Measurements from ENCODE around the gene STARD8.
"Not testable (repeated sequence)": the region's sequence is repeated elsewhere in the genome, so short reads cannot be mapped to it uniquely, and the experiment has no call there.

STARD8 gene

DNA sequence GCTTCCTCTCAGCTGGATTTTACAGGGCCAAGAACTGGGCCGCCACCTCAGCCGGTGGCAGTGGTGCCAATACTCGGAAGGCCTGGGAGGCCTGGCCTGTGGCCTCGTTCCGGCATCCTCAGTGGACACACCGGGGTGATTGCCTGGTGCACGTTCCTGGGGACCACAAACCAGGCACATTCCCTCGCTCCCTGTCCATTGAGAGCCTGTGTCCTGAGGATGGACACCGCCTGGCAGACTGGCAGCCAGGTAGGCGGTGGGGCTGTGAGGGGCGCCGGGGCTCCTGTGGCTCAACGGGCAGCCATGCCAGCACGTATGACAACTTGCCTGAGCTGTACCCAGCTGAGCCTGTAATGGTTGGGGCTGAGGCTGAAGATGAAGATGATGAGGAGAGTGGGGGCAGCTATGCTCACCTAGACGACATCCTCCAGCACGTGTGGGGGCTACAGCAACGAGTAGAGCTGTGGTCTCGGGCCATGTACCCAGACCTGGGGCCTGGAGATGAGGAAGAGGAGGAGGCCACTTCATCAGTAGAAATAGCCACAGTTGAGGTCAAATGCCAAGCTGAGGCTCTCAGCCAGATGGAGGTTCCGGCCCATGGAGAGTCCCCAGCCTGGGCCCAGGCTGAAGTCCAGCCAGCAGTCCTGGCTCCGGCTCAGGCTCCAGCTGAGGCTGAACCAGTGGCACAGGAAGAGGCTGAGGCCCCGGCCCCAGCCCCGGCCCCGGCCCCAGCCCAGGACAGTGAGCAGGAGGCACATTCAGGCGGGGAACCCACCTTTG, 70.4 kb downstream of the STARD8 start:
- no peak for DNase-seq (ENCODE audit: low read depth)

DNA sequence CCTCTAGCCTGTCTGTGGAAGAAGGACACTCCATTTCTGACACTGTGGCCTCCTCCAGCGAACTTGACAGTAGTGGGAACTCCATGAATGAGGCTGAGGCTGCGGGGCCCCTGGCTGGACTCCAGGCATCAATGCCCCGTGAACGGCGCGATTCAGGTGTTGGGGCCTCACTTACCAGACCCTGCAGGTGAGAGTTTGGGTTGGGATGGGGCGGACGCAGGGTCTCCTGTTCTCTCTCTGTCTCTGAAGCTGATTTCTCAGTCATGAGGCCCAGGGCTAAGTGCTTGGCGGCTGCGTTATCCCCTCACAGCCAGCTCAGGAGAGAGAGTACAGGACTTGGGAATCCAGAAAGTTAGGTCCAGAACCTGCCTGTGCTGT, 71.0 kb downstream of the STARD8 start:
- DNase-seq (ENCODE audit: low read depth) = no peak

DNA sequence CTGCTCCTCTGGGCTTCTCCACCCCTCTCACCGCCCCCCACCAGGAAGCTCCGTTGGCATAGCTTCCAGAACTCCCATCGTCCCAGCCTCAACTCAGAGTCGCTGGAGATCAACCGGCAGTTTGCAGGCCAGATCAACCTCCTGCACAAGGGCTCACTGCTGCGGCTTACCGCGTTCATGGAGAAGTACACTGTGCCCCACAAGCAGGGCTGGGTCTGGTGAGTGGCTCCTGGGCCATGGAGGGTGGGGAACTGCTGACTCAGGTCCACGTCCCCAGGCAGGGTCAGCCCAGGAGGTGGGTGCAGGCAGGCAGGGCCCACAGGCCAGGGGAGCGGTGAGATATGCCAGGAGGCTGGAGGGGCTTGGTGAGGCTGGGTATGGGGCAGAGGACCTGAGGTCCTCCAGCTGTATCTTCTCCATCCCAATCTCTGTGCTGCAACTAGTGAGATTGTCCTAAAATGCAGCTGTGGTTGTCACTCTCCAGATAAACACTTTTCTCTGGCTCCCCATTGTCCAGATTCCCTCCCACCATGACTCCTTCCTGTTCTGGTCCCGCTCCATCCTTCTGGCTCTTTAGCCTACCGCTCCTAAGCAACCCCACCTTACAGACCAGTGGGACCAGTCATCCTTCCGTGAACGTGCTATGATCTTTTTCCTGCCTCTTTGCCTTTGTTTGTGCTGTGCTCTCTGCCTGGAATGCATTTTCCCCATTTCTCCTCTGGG, 71.9 kb downstream of the STARD8 start:
- no peak for DNase-seq (ENCODE audit: low read depth)

DNA sequence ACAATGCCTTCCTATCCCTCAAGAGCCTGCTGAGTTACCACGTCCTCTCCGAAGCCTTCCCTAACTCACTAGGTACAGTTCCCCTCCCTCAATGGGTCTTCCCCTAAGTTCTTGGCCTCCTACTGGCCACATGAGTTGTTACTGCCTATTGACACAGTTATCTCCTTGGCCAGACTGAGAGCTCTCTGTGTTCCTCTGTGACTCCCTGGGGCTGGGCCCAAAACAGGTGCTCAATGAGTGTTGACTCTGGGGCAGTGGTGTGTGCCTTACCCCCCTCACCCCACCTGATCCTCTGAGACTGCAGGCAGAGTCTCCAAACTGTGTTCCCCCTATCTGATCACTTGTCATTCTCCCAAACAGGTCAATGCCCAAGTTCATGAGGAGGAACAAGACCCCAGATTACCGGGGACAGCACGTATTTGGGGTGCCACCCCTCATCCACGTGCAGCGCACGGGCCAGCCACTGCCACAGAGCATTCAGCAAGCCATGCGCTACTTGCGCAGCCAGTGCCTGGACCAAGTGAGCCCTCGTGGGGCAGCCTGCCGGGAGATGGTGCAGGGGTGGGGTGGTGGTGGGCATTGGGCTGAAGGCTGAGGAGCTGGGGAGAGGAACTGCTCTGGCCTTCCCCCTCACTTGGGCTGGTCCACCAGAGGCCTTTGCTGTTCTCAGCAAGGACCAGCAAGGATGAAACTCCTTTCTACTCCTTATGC, 72.6 kb downstream of the STARD8 start:
- no peak for DNase-seq (ENCODE audit: low read depth)

DNA sequence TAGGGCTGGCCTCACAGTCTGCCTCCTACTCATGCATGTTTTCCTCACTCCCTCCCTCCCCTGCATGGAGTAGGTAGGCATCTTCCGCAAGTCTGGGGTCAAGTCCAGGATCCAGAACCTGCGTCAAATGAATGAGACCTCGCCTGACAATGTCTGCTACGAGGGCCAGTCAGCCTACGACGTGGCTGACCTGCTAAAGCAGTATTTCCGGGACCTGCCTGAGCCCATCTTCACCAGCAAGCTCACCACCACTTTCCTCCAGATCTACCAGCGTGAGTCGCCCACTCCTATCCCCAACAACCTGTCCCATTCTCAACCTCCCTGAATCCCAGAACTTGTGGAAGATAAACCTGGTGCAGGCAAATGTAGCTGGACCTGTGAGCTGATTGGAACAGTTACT, 73.4 kb downstream of the STARD8 start:
- DNase-seq (ENCODE audit: low read depth) = no peak

DNA sequence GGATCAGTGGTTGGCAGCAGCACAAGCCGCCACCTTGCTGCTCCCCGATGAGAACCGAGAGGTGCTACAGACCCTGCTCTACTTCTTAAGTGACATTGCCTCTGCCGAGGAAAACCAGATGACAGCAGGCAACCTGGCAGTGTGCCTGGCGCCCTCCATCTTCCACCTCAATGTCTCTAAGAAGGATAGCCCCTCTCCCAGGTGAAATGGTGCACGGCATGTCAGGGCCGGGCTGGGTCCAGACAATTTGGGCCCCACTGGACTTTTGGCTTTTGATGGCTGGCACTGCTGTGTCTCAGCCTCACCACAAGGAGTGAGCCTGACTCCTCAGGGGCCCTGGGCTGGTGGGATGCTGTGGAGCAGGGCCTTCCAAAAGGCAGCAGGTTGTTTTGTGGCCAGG, 74.1 kb downstream of the STARD8 start:
- DNase-seq (ENCODE audit: low read depth) = no peak

DNA sequence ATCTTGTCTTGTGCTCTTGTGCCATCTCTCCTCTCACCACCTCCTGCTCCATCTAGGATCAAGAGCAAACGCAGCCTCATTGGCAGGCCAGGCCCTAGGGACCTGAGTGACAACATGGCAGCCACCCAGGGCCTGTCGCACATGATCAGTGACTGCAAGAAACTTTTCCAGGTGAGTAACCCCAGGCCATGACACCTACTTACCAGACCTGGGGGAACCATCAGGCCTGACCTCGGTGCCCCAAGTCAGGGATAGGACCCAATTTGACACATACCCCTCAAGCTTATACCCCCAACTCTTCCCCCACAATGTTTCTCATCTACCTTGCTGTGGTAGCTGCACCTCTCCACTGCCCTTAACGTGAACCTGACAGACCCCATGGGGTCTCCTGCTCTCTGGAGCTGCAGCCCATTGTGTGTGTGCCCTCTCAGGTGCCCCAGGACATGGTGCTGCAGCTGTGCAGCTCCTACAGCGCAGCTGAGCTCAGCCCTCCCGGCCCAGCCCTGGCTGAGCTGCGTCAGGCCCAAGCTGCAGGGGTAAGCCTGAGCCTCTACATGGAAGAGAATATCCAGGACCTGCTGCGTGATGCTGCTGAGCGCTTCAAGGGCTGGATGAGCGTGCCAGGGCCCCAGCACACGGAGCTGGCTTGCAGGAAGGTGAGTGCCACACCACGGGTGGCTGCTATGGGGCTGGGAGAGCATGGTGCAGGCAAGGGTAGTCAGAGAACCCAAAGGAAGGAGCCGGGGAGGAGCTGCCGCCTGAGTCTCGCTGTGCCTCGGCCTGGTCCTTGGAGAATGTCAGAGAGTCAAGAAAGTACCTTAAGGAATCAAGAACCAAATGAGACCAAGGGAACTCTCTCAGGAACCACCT, 74.8 kb downstream of the STARD8 start:
- DNase-seq (ENCODE audit: low read depth) = no peak

DNA sequence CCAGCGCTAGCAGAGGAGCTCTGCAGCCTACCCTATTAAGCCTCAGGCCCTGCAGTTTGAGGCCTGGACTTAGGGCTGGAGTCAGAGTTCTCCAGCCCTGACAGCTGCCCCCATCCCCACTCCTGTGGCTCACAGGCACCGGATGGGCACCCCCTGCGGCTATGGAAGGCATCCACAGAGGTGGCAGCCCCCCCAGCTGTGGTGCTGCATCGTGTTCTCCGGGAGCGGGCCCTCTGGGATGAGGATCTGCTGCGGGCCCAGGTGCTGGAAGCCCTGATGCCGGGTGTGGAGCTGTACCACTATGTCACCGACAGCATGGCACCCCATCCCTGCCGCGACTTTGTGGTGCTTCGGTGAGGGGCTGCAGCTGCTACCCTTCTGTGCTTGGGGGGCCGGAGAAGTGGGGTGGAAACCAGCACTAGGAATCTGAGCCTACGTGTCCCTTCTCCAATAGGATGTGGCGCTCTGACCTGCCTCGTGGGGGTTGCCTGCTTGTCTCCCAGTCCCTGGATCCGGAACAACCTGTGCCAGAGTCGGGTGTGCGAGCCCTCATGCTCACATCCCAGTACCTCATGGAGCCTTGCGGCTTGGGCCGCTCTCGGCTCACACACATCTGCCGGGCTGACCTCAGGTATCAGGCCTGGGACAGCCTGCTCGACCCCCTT, 76.2 kb downstream of the STARD8 start:
- no peak for DNase-seq (ENCODE audit: low read depth)

DNA sequence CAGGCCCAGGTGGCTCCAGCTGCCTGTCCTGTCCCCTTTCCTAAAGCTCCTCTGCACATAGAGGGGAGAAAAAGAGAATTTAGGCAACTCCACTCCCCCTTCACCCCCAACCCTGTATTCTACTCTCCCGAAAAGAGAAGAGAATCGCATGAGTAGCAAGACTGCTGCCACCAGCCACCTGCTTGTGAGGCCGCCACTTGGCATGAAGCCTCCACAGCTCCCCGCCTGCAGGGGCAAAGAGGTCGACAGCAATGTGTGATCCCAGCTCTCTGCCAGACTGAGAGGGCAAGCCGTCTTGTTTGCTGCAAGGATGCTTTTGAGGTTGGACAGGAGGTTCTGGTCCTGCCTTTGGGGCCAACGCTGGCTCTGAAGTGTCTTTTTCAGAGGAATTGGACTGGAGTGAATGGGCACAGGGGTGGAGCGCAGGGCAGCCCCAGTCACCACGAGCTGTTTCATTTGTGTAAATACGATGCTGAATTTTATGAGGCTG, 77.1 kb downstream of the STARD8 start:
- no peak for DNase-seq (ENCODE audit: low read depth)

DNA sequence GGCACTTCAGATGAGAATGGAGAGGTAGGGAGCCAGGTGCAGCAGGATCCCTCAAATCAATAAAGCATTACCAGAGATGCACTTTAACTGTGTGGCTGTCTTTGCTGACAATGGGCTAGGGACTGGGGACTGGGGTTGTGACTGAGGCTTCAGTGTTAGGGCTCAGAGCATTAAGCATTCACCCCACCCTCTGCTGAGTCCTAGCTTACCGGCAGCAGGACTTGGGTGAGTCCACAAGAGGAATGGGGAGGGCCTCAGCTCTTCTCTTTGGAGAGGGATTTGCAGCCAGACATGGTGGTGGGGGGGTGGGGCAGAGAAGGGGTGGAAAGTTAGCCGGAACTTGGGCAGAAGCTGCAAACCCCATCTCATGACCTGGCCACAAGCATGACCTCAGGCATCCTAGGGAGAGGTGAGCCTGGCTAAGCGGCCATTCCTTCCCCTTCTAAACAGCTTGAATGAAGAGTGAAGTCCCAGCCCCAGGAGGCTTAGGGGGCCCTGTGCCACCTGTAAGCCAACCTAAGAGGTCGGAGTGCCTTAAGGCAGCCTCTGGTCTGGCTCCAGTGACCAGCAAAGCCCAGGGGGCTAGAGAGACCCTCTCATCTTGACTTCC, 78.4 kb downstream of the STARD8 start:
- DNase-seq (ENCODE audit: low read depth) = no peak

DNA sequence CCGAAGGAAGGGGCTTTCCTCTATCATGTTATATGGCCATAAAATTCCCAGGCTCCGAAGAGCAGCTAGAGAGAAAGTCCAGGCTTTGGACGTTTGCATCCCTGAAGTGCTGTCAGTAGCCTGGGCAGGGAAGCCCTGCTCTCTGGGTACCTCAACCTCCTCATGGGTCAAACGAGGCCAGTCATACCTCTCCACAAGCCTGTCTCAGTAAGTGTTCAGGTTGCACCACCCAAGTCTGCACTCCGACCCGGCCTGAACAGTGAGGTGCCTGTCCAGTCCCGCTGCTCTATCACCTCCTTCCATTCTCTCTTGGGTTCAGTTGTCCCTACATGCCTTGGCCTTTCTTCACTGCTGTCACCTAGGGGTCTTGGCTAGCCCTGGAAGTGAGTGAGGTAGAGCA, 78.9 kb downstream of the STARD8 start:
- no peak for DNase-seq (ENCODE audit: low read depth)

DNA sequence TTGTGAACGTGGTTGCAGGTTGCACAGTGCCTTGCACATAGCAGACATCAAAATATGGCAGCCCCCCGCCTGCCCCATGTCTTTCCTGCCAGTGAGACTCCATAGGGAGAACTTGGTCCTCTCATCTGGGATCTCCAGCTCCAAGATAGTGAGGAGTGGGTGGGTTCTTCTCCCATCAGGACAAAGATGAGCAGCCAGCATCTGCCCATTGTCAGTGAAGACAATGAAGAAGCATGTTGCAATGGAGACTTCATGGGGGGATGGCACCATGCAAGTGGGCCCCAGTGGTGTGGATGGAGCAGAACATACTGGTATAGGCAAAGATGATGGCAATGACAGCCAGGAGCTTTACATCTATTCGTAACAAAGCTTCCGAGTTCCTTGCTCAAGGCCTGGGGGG, 80.2 kb downstream of the STARD8 start:
- no peak for DNase-seq (ENCODE audit: low read depth)

DNA sequence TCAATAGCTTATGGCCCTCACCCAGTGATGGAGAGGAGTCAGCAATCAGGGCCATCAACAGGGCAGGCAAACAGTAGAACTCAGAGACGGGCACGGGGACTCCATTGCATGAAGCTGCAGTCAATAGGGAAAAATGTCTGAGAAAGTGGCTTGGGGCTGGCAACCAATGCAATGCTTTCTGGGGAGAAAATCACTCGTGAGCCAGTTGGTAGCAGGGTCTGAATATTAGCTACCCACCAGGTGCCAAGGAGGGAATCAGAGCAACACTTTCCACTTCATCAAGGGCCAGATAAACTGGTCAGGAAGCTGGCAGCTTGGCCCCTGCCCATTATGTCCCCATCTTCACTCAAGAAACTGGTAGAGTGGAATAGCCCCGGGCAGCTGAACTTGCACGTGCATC, 80.7 kb downstream of the STARD8 start:
- DNase-seq (ENCODE audit: low read depth) = no peak

DNA sequence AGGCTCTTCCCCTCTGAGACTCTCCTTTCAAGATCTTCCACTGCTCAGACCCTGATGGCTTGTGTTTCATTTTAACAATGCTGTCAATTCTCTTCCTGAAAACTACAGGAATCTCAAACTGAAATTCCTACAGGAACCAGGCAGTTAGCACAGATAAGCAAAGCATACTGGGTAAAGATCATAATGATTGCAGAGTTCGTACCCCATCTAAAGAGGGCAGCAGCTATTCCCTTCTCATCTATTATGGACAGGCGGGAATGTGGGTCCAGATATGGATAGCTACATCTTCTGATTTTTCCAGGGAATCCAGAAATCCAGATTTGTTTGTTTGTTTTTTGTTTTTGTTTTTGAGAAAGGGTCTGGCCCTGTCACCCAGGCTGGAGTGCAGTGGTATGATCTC, 83.8 kb downstream of the STARD8 start:
- no peak for DNase-seq (ENCODE audit: low read depth)

DNA sequence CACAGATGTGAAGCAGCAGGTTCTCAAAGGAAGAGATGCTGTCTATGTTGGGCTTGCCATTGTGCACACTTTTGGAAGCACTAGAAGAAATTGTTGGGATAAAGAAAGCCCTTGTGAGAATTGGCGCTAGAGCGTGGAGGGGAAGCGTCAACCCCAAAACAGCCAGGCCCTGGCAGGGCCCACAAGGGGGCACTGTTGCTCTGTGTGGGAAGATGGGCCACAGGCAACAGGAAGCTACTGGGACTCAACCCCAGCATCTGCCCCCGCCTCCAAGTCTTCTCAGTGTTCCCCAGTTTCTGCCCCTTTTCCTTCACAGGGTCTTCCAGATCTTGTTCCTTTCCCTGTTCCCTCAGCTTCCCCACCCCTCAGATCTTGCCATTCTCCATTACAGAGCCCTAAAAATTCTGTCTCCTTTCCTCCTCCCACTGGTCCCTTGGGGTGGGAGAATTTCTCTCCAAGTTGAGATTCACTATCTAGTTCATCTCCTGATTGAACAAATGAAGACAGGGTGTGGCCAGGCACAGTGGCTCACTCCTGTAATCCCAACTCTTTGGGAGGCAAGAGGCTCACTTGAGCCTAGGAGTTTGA, 85.5 kb downstream of the STARD8 start:
- DNase-seq (ENCODE audit: low read depth) = peak; percentile 33

DNA sequence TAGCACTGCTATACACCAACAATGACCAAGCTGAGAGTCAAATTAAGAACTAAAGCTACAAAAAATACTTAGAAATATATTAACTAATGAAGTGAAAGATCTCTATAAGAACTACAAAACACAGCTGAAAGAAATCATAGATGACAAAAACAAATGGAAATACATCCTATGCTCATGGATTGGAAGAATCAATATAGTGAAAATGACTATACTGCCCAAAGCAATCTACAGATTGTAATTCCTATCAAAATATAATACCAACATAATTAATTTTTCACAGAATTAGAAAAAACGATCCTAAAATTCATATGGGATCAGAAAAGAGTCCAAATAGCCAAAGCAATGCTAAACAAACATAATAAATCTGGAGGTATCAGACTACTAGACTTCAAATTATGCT, 87.8 kb downstream of the STARD8 start:
- no peak for DNase-seq (ENCODE audit: low read depth)

DNA sequence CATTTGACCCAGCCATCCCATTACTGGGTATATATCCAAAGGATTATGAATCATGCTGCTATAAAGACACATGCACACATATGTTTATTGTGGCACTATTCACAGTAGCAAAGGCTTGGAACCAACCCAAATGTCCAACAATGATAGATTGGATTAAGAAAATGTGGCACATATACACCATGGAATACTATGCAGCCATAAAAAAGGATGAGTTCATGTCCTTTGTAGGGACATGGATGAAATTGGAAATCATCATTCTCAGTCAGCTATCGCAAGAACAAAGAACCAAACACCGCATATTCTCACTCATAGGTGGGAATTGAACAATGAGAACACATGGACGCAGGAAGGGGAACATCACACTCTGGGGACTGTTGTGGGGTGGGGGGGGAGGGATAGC, 94.4 kb downstream of the STARD8 start:
- DNase-seq (ENCODE audit: low read depth) = not testable (repeated sequence)

DNA sequence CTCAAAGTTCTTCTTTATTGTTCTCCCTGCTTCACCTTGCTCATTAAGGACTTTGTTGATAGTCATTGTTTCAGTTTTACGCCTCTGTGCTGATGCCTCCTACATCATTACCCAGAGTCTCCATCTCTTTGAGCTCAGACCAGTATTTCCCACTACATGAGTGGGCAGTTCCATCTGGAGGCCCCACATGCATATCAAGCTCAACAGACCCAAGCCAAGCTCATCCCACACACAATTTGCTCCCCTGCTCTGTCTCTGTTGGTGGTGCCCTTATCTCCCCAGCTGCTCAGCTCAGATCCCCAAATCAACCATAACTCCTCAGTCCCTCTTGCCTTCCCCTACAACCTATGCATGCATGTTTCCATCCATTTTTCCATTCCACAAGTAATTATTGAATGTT, 96.3 kb downstream of the STARD8 start:
- no peak for DNase-seq (ENCODE audit: low read depth)

DNA sequence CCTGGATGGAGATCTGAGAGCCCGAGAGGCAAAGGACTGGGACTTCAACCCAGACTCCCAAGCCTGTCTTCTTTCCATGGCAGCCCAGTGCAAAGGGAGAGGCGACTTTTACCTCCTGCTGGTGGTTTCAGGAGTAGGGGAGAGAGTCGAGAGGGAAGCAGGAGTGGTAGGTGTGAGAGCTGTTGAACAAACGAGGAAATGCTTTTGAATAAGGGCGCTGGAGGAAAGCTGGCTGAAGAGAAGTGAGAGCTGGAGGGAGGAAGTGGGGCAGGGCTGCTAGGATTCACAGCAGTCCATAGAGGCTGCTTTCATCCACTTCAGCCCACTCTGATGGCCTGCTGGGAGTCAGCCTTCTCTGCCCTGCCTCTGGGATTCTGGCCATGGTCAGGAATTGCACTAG, 99.5 kb downstream of the STARD8 start:
- DNase-seq (ENCODE audit: low read depth) = no peak

DNA sequence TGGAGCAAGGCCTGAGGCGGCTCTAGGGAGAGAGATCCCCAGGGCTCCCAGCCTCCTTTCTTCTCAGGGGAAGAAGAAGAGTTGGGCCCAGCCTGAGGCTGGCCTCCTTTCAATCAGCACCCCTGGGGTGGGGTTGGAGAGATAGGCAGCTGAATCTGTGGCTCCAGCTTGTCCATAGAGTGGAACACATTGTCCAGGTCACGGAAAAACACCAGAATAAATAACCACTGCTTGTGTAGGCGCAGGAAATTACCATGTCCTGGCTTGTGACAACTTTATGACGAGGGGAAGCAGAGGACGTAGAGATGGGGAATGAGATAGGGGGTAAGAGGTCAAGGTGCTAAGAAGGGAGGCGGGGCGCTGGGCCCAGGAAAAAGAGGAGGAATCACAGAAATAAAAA, 100.6 kb downstream of the STARD8 start:
- DNase-seq (ENCODE audit: low read depth) = no peak

DNA sequence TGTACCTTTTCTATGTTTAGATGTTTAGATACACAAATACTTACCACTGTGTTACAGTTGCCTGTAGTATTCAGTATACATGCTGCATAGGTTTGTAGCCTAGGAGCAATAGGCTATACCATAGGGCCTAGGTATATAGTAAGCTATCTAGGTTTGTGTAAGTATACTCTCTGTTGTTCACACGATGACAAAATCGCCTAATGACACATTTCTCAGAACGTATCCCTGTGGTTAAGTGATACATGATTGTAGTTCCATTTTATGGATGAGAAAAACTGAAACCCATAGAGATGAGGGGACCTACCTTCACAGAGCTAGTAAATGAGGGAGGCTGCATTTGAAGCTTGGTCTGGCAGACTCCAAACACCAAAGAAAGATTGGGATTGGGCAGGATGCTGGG, 102.0 kb downstream of the STARD8 start:
- DNase-seq (ENCODE audit: low read depth) = no peak

Data from stimulated activated CD8-positive, alpha-beta memory T cell treated with anti-CD3 and anti-CD28 coated beads, Interleukin-15, amount 100 ng/mL, for 24 hours (primary cell).